OCI-LY7 (cell line): Measurements from ENCODE around the gene ATXN8OS. TPM values are rescaled to one million over a fixed set of nuclear protein-coding genes. Genes with fewer than 3 reads are reported as not detected.

Experiments
- BruUV-seq: library from RNA; stranded (reverse); fragments of 400-500 nt; replicated peaks from 2 replicates; lab custom pipeline; 2021; lab: Mats Ljungman, UMichigan
- CTCF ChIA-PET: fragments of 300-600 bp; sonication (Branson Sonifier 250); formaldehyde crosslinking; loops from one replicate; lab custom pipeline; 2022; ENCODE audit warnings: antibody characterized with exemption; ENCODE audit not compliant: unreplicated experiment; lab: Charles Lee
- POLR2A ChIA-PET: fragments of 300-600 bp; sonication (Branson Sonifier 250); formaldehyde crosslinking; loops from one replicate; lab custom pipeline; 2022; ENCODE audit warnings: antibody characterized with exemption; lab: Charles Lee
- DNase-seq: peaks from one replicate; pipeline ENCODE4 v3.0.0-alpha.2; 2015; ENCODE audit warnings: low spot score
- H2AFZ ChIP-seq: fragments of 200-600 bp; sonication (generic), shearing (Covaris generic); 2 replicates; pipeline ENCODE4 v1.6.1; 2014; ENCODE audit warnings: mild to moderate bottlenecking, antibody characterized with exemption, low read length, moderate library complexity
- H3K27ac ChIP-seq: fragments of 200-600 bp; sonication (generic); 2 replicates; pipeline ENCODE4 v1.5.1; 2014; ENCODE audit warnings: mixed run types, low read depth, mild to moderate bottlenecking, moderate library complexity, low read length, inconsistent platforms; ENCODE audit not compliant: poor library complexity, severe bottlenecking
- H3K36me3 ChIP-seq: fragments of 200-600 bp; sonication (generic); 2 replicates; pipeline ENCODE4 v1.6.1; 2014; ENCODE audit warnings: mild to moderate bottlenecking, antibody characterized with exemption, low read length, moderate library complexity, mixed read lengths; ENCODE audit not compliant: insufficient read depth
- H3K4me1 ChIP-seq: fragments of 200-600 bp; sonication (generic); 2 replicates; pipeline ENCODE4 v1.5.1; 2014; ENCODE audit warnings: mild to moderate bottlenecking, low read length; ENCODE audit not compliant: insufficient read depth, poor library complexity, severe bottlenecking
- H3K4me2 ChIP-seq: fragments of 200-600 bp; sonication (generic); 2 replicates; pipeline ENCODE4 v1.6.1; 2014; ENCODE audit warnings: mild to moderate bottlenecking, low read length
- H3K4me3 ChIP-seq: fragments of 200-600 bp; sonication (generic); 2 replicates; pipeline ENCODE4 v1.5.1; 2014; ENCODE audit warnings: mild to moderate bottlenecking, low read depth, low read length; ENCODE audit not compliant: poor library complexity, severe bottlenecking
- H3K79me2 ChIP-seq: fragments of 200-600 bp; sonication (generic); 2 replicates; pipeline ENCODE4 v1.6.1; 2016; ENCODE audit warnings: low read depth, mild to moderate bottlenecking, low read length, moderate library complexity, mixed read lengths; ENCODE audit not compliant: insufficient read depth
- H3K9me2 ChIP-seq: fragments of 200-600 bp; sonication (generic); 2 replicates; pipeline ENCODE4 v1.6.1; 2016; ENCODE audit warnings: mild to moderate bottlenecking, low read length, mixed read lengths; ENCODE audit not compliant: insufficient read depth
- H3K9me3 ChIP-seq: fragments of 200-600 bp; sonication (generic); 2 replicates; pipeline ENCODE4 v1.6.1; 2014; ENCODE audit warnings: mild to moderate bottlenecking, mixed run types, low read length, mixed read lengths
- H4K20me1 ChIP-seq: fragments of 200-600 bp; sonication (generic); 2 replicates; pipeline ENCODE4 v1.6.1; 2014; ENCODE audit warnings: mild to moderate bottlenecking, antibody characterized with exemption, low read length, moderate library complexity, mixed read lengths; ENCODE audit not compliant: insufficient read depth
- CTCF ChIP-seq: fragments of 200-600 bp; sonication (generic); conservative IDR thresholded peaks from 2 replicates; pipeline ENCODE4 v1.5.1; 2014; ENCODE audit warnings: mild to moderate bottlenecking, antibody characterized with exemption, low read length, moderate library complexity, mixed read lengths
- EZH2phosphoT487 ChIP-seq: fragments of 200-600 bp; sonication (generic); IDR thresholded peaks from 2 replicates; pipeline ENCODE4 v1.6.1; 2018; ENCODE audit warnings: low read depth, borderline replicate concordance, mild to moderate bottlenecking, mixed run types, antibody characterized with exemption, low read length, moderate library complexity, mixed read lengths
- intact Hi-C: fragments of 100-400 bp; cut with micrococcal nuclease; formaldehyde crosslinking; loops from one replicate; pipeline ENCODE4 v1.10.0; 2022; ENCODE audit not compliant: unreplicated experiment
- total RNA-seq, 2 experiments: library from RNA; depleted of rRNA in 1 of 2; stranded (reverse); fragments of >200 nt in 1 of 2; shearing (Covaris generic) in 1 of 2; gene quantifications; 2 replicates each; pipeline ENCODE4 v1.2.3, GENCODE V29; 2014 to 2022

Gene ATXN8OS
- total RNA-seq, 2 experiments from 2014 or later, result not detected

- no peaks in the 10 kb centered on the region for H4K20me1 ChIP-seq
- ChIA-PET CTCF (no interaction called here), POLR2A (no interaction called here)
- DNase-seq, result no peak
- H3K9me3 ChIP-seq, result no peaks in the 10 kb centered on the region
- H3K4me3 ChIP-seq, result no peak within 1 kb of the TSS
- H3K9me2 ChIP-seq, result no peaks in the 10 kb centered on the region
- no TSS peak for BruUV-seq
- intact Hi-C loops, result no loop called here
- H3K4me2 ChIP-seq, result no peak within 1 kb of the TSS
- TF ChIP-seq EZH2phosphoT487, result no peak
- no peaks in the 10 kb centered on the region for H3K79me2 ChIP-seq
- H3K36me3 ChIP-seq, result no peaks in the 10 kb centered on the region
- no peaks in the 10 kb centered on the region for H3K4me1 ChIP-seq
- H3K27ac ChIP-seq, result no peak within 1 kb of the TSS
- no peak within 1 kb of the TSS for H2AFZ ChIP-seq
Observed at GRCh38 chr13:70108356-70109105, 905 bp downstream of the ATXN8OS start, which contains the start of gene KLHL1. KLHL1 (minus strand) TSS chr13:70108452; CDS start chr13:70107699, 753 bp downstream.

GRCh38 chr13:70117338-70117905 is 9.8 kb downstream of the ATXN8OS start:
- Histone ChIP-seq H3K36me3 (no peaks in the 10 kb centered on the region), H3K4me2 (no peak overlapping the region), H3K4me1 (no peaks in the 10 kb centered on the region), H4K20me1 (no peaks in the 10 kb centered on the region), H3K9me2 (no peaks in the 10 kb centered on the region), H3K79me2 (no peaks in the 10 kb centered on the region), H3K4me3 (no peak overlapping the region), H2AFZ (no peak overlapping the region), H3K9me3 (no peaks in the 10 kb centered on the region), H3K27ac (no peak overlapping the region)
- no TSS peak for BruUV-seq
- ChIA-PET CTCF (no interaction called here), POLR2A (no interaction called here)
- DNase-seq, result no peak
- intact Hi-C loops, result no loop called here
- TF ChIP-seq EZH2phosphoT487, result no peak

- Histone ChIP-seq H2AFZ (no peak overlapping the region), H3K36me3 (no peaks in the 10 kb centered on the region), H3K4me2 (no peak overlapping the region), H3K9me2 (no peaks in the 10 kb centered on the region), H3K27ac (no peak overlapping the region), H3K4me1 (no peaks in the 10 kb centered on the region), H3K79me2 (no peaks in the 10 kb centered on the region), H4K20me1 (no peaks in the 10 kb centered on the region), H3K9me3 (no peaks in the 10 kb centered on the region), H3K4me3 (no peak overlapping the region)
- BruUV-seq, result no TSS peak
- intact Hi-C loops, result no loop called here
- ChIA-PET POLR2A (interaction anchor here (0.6 kb wide), 1 partner anchor 567 kb away, joined by 3 read pairs; no protein-coding TSS in a partner anchor), CTCF (no interaction called here)
- DNase-seq, result no peak
- no peak for TF ChIP-seq CTCF
- no peak for TF ChIP-seq EZH2phosphoT487
Observed at GRCh38 chr13:70125693-70126092, 18.1 kb downstream of the ATXN8OS start.
